ENCODE results near the gene TAAR9. TPM values are rescaled to one million over a fixed set of nuclear protein-coding genes. Genes with fewer than 3 reads are reported as not detected.

Gene TAAR9, protein sequence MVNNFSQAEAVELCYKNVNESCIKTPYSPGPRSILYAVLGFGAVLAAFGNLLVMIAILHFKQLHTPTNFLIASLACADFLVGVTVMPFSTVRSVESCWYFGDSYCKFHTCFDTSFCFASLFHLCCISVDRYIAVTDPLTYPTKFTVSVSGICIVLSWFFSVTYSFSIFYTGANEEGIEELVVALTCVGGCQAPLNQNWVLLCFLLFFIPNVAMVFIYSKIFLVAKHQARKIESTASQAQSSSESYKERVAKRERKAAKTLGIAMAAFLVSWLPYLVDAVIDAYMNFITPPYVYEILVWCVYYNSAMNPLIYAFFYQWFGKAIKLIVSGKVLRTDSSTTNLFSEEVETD
- not detected for total RNA-seq
- long read RNA-seq, donor 1 = 0 reads
- long read RNA-seq, donor 2 = 0 reads

DNA sequence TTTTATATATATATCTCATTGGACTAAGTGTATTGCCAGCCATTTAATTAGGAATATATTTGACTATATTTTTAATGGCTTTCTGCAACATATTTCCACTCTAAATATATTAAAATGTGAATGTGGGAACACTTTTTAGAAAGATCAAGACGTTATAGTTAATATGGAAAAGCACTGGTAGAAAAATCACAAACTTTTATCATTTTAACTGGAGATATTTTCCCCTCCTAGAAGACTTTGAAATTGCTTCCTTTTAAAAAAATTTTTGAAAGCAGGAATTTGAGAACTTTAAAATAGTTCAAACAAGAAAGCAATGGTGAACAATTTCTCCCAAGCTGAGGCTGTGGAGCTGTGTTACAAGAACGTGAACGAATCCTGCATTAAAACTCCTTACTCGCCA lies at the start of gene TAAR9:
Gene TAAR9 (plus strand): TSS at position 301 of the 400 bp plus-strand sequence. CDS start 13 bp downstream, at position 314.
- intact Hi-C loops (cut with DNase I, micrococcal nuclease) = no loop called here
- no peak for TF ChIP-seq CTCF (IDR thresholded peaks at IDR 0.05)
- Histone ChIP-seq H3K4me3 (no peak within 1 kb of the TSS), H3K9me3 (no peaks in the 10 kb centered on the region), H3K36me3 (ENCODE audit: low read depth) (no peaks in the 10 kb centered on the region), H3K4me1 (ENCODE audit: low read depth) (no peaks in the 10 kb centered on the region)
- ATAC-seq (no peak), DNase-seq (no peak)

DNA sequence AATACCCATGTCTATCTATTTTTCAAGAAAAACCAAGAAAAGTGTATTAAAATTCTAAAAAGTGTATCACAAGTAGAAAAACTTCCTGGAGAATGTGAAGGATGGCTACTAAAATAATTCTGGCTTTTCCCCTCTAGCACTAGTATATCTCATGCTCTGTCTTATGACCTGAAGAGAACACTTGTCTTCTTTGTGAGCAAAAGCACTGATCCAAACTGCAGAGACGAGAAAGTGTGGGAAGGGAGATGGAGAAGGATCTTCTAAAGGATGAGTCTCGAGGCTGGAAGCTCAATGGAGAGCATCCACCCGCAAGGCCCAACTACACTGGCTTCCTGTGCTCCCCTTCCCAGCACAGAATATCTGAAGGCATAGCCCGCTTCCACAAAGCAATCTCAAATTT lies 48.7 kb upstream of the TAAR9 start:
- ATAC-seq = no peak
- Histone ChIP-seq H3K4me3 (no peak overlapping the region), H3K4me1 (ENCODE audit: low read depth) (no peaks in the 10 kb centered on the region), H3K36me3 (ENCODE audit: low read depth) (no peaks in the 10 kb centered on the region), H3K9me3 (no peaks in the 10 kb centered on the region)
- no peak for DNase-seq
- intact Hi-C loops (cut with DNase I, micrococcal nuclease) = loop anchor here (10.0 kb wide), 2 partner anchors 205 to 215 kb away; no protein-coding TSS in a partner anchor
- TF ChIP-seq CTCF (IDR thresholded peaks at IDR 0.05) = no peak

- DNase-seq = peak in 1 of 3 donors; percentile 18
- H3K36me3 ChIP-seq (ENCODE audit: low read depth) = no peaks in the 10 kb centered on the region
- intact Hi-C loops (cut with DNase I, micrococcal nuclease) = no loop called here
- peak; percentile 46 for ATAC-seq
- H3K4me3 ChIP-seq = no peak overlapping the region
- no peaks in the 10 kb centered on the region for H3K4me1 ChIP-seq (ENCODE audit: low read depth)
- no peak for TF ChIP-seq CTCF (IDR thresholded peaks at IDR 0.05)
- no peaks in the 10 kb centered on the region for H3K9me3 ChIP-seq
Measured at GRCh38 chr6:132490024-132490423, 48.1 kb upstream of the TAAR9 start.

DNA sequence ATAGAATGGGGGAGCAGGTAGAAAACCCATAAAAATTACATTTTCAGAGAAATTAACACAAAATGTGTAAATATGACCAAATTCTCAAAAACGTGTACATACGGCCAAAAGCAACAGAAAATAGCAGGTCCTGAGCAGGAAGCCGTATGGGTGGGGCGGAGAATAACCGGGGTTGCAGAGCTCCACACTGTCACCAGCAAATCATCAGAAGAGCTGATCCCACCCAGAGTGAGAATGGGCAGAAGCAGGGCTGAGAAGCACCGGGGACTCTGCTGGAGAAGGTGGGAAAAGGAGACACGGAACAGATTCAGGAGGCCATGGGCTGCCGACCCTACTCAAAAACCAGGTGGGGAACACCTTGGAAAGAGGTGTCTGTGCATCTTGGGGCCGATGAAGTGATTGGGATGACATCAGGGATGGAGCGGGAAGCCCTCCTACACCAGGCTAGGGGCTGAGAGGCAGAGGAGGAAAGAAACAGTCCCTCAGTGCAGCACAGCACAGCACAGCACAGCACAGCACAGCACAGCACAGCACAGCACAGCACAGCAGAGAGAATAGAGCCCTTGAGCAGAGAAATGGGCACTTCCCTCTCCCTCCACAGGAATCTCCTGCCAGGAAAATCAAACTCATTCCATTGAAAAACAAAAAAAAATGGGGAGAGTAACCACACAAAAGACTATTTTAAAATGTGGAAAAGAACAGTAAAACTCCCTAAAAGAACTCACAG lies 47.4 kb upstream of the TAAR9 start:
- intact Hi-C loops (cut with DNase I, micrococcal nuclease) = no loop called here
- H3K36me3 ChIP-seq (ENCODE audit: low read depth) = no peaks in the 10 kb centered on the region
- TF ChIP-seq CTCF (IDR thresholded peaks at IDR 0.05) = no peak
- ATAC-seq = peak; percentile 52
- no peak overlapping the region for H3K4me3 ChIP-seq
- no peaks in the 10 kb centered on the region for H3K9me3 ChIP-seq
- no peak for DNase-seq
- H3K4me1 ChIP-seq (ENCODE audit: low read depth) = no peaks in the 10 kb centered on the region

- TF ChIP-seq CTCF (IDR thresholded peaks at IDR 0.05) = no peak
- no peaks in the 10 kb centered on the region for H3K4me1 ChIP-seq (ENCODE audit: low read depth)
- peak; percentile 16 for ATAC-seq
- H3K4me3 ChIP-seq = no peak overlapping the region
- no peaks in the 10 kb centered on the region for H3K36me3 ChIP-seq (ENCODE audit: low read depth)
- intact Hi-C loops (cut with DNase I, micrococcal nuclease) = no loop called here
- no peak for DNase-seq
- H3K9me3 ChIP-seq = no peaks in the 10 kb centered on the region
Measured at GRCh38 chr6:132491303-132491702, 46.8 kb upstream of the TAAR9 start.

Data from mucosa of descending colon (tissue), 3 donors.